Stimulated activated CD4-positive, alpha-beta T cell treated with anti-CD3 and anti-CD28 coated beads, Interleukin-15, amount 100 ng/mL, for 1 hour (primary cell): ENCODE results near the gene APP.

Experiments used
- DNase-seq, 2 donors: peaks; one replicate each; pipeline ENCODE4 v3.0.0-alpha.2; 2020; ENCODE audit warnings: low read depth in 1 of 2, low spot score in 1 of 2

The APP gene

DNA sequence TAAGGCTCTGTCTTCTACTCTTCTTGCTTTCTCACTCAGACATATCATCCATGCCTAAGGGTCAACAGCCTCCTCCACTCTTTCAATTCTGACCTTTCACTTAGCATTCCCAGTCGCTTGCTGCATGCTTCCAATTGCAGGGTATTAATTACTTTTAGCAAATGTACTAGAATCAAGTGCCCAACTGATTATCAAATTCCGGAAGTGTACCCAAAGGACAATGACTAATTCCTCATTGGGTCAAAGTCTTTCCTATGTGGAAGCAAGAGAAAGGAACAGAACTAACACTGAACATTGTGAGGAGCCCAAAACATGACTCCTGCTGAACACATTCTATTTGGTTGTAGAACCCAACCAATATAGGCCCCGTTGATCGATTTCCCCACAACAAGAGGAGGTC, 101.8 kb downstream of the APP start:
- DNase-seq: no peak

DNA sequence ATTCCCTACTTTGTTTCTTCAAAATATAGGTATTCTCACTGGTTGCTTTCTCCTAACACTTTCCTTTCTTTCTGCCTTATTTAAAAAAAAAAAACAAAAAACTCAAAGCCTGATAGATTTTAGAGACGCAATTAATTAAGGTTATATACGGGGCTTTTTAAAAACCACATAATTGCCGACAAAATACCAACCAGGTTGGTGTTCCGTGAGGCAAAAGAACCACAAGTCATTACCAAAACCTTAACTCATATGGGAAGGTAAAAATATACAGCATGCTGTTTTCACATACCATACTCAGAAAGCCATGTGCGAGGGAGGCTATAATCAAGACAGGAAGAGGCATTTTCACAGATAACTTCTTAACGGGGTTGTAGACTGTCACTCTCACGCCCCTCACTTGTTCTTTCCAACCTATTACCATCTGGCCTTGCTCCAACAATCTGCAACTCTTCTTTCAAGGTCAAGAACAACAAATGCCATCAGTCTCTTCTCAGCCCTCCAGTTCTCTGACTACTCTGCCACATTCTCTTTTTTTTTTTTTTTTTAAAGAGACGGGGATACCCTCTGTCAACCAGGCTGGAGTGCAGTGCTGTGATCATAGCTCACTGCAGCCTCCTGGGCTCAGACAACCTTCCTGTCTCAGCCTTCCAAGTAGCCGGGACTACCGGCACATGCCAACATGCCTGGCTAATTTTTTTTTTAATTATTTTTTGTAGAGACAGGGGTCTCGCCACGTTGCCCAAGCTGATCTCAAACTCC, 102.6 kb downstream of the APP start:
- DNase-seq: no peak

- DNase-seq: no peak
Measured at GRCh38 chr21:26064506-26064905, 106.1 kb downstream of the APP start.

DNA sequence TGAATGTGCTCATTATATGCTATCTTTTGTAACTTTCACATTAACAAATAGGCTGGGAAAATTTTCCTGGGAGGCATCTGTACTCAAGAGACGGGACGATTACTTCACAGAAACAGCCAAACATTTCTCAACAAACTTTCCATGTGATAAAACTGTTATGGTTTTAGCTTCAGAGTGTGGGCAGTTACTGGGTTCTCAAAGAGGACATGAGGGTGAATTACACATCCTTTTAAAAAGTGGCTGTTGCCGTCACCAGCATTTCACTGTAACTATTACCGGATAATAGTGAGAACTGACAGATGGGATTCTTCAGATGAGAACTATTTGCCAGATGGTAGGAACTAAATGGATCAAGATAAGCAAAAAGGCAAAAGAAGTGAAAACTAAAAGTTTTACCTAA, 109.1 kb downstream of the APP start:
- DNase-seq: no peak

GRCh38 chr21:26060335-26061115, 110.0 kb downstream of the APP start:
- DNase-seq: no peak

DNA sequence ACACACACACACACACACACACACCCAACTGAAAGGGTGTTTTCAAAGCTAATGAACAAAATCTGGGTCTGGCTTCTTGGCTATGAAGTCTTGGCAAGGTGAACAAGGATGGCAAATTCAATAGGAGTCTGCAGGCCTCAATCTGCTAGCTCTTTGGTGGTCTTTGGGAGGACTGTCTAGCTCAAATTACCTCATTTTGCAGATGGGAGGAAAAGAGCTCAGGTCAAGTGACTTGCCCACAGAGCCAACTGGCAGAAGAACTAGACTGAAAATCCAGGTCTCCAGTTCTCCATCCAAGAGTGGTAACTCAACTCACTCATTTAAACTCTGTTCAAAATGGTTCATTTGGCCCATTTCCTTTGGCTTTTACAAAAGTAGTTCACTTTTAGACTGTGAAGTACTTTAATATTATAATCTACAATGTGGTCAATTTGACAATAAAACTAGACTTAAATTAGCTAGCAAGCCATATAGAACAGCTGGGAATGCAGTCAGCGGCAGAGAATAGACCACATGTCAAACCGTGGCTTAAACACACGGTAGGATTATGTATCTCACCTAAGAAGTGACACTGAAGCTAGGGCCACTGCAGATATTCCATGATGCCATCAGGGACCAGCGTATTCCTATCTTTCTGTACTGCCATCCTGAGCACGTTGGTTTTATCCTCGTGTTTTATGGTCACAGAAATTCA, 112.9 kb downstream of the APP start:
- no peak for DNase-seq

GRCh38 chr21:26055841-26056264, 114.7 kb downstream of the APP start:
- no peak for DNase-seq

DNA sequence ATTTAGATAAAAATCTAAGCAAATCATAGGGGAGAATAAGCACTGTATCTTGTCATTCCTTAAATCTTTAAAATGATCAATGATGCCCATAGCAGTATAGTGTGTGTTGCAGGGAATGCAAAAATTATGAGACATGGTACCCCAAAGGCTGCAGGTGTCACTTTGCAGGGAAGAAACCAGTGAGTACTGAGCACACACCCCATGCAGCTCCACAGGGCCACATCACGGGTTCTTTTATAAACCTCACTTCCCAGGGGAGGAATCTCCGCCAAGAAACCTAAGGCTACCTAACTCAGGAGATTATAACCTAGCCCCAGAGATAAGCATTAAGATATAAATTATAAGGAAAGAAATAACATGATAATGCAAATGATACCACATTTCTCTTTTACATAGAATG, 115.6 kb downstream of the APP start:
- no peak for DNase-seq

- DNase-seq: no peak
Measured at GRCh38 chr21:26052057-26052456, 118.5 kb downstream of the APP start.

GRCh38 chr21:26050857-26051256, 119.7 kb downstream of the APP start:
- no peak for DNase-seq

GRCh38 chr21:26049803-26050202, 120.8 kb downstream of the APP start:
- no peak for DNase-seq

DNA sequence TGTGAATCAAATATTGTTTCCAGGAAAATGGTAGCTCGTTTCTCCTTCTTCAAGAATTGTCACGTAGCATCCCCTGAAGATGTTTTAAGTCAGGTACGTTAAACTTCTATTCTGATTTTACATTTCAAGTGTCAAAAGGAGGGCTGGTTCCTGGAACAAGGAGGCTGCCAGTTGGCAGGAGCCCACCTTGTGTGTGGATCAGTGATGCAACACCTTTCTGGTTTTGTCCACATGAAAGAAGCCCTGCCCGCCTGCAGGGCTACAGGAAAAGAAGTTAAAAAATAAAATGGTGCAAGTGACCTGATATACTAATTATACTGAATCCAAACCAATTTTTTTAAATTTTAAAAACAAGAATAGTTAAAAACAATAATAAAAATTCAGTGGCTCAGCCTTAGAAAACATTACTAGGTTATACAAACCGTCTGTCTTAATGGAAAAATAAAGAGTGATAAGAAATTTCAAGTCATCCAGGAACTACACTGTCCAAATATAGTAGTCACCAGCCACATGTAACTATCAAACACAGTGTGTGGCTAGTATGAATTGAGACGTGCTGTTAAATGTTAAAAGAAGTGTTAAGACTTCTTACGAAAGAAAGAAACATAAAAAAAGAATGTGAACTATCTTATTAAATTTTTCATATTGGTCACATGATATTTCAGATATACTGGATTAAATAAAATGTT, 123.1 kb downstream of the APP start:
- DNase-seq: no peak

DNA sequence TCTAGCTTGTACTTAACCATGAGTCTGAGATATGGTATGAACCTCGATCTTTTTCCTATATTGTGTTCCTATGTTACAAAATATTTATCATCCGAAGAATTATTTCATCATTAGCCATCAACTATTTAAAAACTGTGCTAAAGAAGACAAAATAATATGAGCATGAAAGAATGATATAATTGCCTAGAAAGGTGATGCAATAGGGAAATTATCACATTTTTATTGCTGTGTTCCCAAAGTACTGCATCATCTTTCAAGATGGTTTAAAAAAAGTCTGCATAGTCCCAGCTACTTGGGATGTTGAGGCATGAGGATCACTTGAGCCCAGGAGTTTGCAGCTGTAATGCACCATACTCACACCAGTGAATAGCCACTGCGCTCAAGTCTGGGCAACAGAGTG, 126.7 kb downstream of the APP start:
- DNase-seq: no peak

DNA sequence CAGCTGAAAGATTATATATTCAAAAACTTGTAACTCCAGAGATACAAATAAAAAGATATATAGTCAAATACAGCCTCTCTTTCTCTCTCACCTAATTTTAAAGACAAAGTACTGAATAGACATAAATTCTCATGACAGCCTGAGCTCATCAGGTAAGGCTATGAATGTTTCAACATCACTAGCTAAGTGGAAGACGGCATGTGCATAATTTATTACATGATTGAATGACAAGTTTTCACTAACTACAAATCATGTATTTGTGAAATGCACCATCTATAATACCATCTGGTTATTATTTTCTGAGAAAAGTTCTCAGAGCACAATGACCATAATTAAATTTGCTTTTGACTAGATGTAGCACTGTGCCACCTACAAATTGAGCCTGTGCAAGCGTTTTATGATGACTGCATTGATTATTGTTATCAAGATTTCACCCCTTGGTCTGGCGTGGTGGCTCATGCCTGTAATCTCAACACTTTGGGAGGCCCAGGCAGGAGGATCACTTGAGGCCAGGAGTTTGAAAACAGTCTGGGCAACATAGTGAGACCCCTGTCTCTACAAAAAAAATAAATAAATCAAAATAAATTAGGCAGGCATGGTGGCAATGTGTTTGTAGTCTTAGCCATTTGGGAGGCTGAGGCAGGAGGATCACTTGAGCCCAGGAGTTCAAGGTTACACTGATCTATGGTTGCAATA, 128.2 kb downstream of the APP start:
- DNase-seq: no peak

GRCh38 chr21:26041431-26042180, 129.0 kb downstream of the APP start:
- no peak for DNase-seq

GRCh38 chr21:26036916-26037315, 133.7 kb downstream of the APP start:
- no peak for DNase-seq

DNA sequence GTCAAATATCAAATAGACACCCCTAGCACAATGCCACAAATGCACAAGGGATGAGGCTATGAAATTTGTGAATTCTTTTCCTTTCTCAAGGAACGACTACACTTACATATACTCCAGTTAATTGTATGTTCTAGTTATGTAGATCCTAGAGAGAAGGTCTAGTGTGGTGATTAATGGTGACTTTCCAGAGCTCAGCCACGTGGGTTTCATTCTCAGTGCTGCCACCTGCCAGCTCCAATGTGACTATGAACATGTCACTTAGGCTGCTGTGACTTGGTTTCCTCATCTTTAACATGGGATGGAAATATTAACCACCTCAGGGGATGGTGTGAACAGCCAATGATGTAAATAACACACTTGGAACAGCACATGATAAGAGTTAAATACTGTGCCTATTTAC, 138.3 kb downstream of the APP start:
- no peak for DNase-seq

DNA sequence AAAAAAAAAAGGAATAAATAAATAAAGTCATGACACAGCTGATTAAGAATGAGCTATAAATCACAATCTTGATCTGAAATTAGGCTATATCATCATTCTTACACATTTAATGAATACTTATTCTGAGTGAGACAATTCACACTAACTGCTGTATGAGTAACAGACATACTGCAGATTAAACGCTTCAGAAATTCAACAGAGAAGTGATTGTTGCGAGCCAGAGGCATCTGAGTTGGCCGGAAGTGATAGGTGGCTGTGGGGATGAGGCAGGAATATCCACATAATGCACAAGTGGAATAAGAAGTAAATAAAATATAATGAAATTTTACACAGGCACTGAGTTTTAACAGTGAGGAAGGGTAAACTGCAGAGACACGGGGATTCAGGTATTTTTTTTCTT, 142.4 kb downstream of the APP start:
- no peak for DNase-seq

- DNase-seq: no peak
Measured at GRCh38 chr21:26027696-26028095, 142.9 kb downstream of the APP start.
